K562 (cell line): ENCODE data around the gene UBAC2. TPM values are rescaled to one million over a fixed set of nuclear protein-coding genes. Genes with fewer than 3 reads are reported as not detected.

Experiments
- C11orf30 ChIP-seq: fragments of 450-650 bp; IDR thresholded peaks from 2 replicates; pipeline ENCODE4 v1.6.1; 2016; ENCODE audit warnings: low read depth, mild to moderate bottlenecking
- CEBPB ChIP-seq: fragments of 450-650 bp; IDR thresholded peaks from 2 replicates; pipeline ENCODE4 v1.6.1; 2016; ENCODE audit warnings: missing genetic modification characterization, missing compliant biosample characterization
- CEBPG ChIP-seq, 3 experiments: fragments of 200-800 bp in 1 of 3; sonication (Bioruptor generic) in 1 of 3; sonication (generic) in 1 of 3; formaldehyde crosslinking in 1 of 3; IDR thresholded peaks in 2 of 3; conservative IDR thresholded peaks in 1 of 3; 2 replicates each; pipeline versions ENCODE4 v1.6.1 to v1.8.0; 2016 to 2022; ENCODE audit warnings: missing compliant biosample characterization in 2 of 3, missing genetic modification characterization in 2 of 3, mild to moderate bottlenecking in 1 of 3, missing genetic modification reagents in 1 of 3
- ELF4 ChIP-seq: fragments of 450-650 bp; formaldehyde crosslinking; IDR thresholded peaks from 2 replicates; pipeline ENCODE4 v1.4.0; 2022; ENCODE audit warnings: missing genetic modification characterization
- EWSR1 ChIP-seq: fragments of 450-650 bp; IDR thresholded peaks from 2 replicates; pipeline ENCODE4 v1.6.1; 2018; ENCODE audit warnings: borderline replicate concordance, mild to moderate bottlenecking, low read depth, moderate library complexity; ENCODE audit not compliant: partially characterized antibody
- HDAC6 ChIP-seq: IDR thresholded peaks from 2 replicates; pipeline ENCODE4 v1.6.1; 2012; ENCODE audit warnings: low read depth, mild to moderate bottlenecking, control low read depth, inconsistent platforms, low read length, moderate library complexity
- KDM5B ChIP-seq: fragments of 200-600 bp; sonication (generic); IDR thresholded peaks from 2 replicates; pipeline ENCODE4 v1.6.1; 2012; ENCODE audit warnings: low read depth, mild to moderate bottlenecking, moderate library complexity, low read length, control low read depth, inconsistent platforms; ENCODE audit not compliant: insufficient replicate concordance
- MAFG ChIP-seq: fragments of 450-650 bp; conservative IDR thresholded peaks from 2 replicates; pipeline ENCODE4 v1.6.1; 2016; ENCODE audit warnings: missing genetic modification characterization, missing compliant biosample characterization
- NFIC ChIP-seq: fragments of 450-650 bp; IDR thresholded peaks from 2 replicates; pipeline ENCODE4 v1.6.1; 2017; ENCODE audit warnings: mild to moderate bottlenecking, inconsistent platforms
- POLR3A ChIP-seq: IDR thresholded peaks from 2 replicates; pipeline ENCODE4 v1.6.1; 2011; ENCODE audit warnings: borderline replicate concordance, mild to moderate bottlenecking, moderate library complexity; ENCODE audit not compliant: insufficient read length, insufficient read depth; ENCODE audit errors: extremely low read depth
- RBM22 ChIP-seq: fragments of 200-400 bp; formaldehyde crosslinking; IDR thresholded peaks from 2 replicates; pipeline ENCODE4 v1.6.1; 2018; ENCODE audit warnings: low read length, low read depth; ENCODE audit not compliant: poor library complexity, severe bottlenecking
- RFX1 ChIP-seq: fragments of 450-650 bp; IDR thresholded peaks from 2 replicates; pipeline ENCODE4 v1.6.1; 2016; ENCODE audit warnings: mild to moderate bottlenecking, moderate library complexity
- TAL1 ChIP-seq: fragments of 450-650 bp; IDR thresholded peaks from 2 replicates; pipeline ENCODE4 v1.6.1; 2016; ENCODE audit warnings: mild to moderate bottlenecking
- THAP7 ChIP-seq: fragments of 250-450 bp; sonication (Bioruptor Pico); IDR thresholded peaks from 2 replicates; pipeline ENCODE4 v1.5.0; 2021
- ZNF23 ChIP-seq: fragments of 250-450 bp; sonication (Bioruptor Pico); IDR thresholded peaks from 2 replicates; pipeline ENCODE4 v1.4.0; 2020; ENCODE audit warnings: mild to moderate bottlenecking
- ZNF583 ChIP-seq: fragments of 250-450 bp; sonication (Bioruptor Pico); IDR thresholded peaks from 2 replicates; pipeline ENCODE4 v1.4.0; 2020
- polyA plus RNA-seq, 8 experiments: library from polyadenylated mRNA; depleted of rRNA in 4 of 8; stranded (reverse) in 5 of 8; unstranded in 3 of 8; fragments of >200 nt; fragmentation: Nextera tagmentation in 2 of 8; fragmentation: Illumina TruSeq in 1 of 8; extraction: Ambion mirVana in 2 of 8; extraction: Trizol in 1 of 8; gene quantifications; 2 replicates each; pipeline versions ENCODE4 v1.2.1 to v1.2.3, GENCODE V29; 2011 to 2014; ENCODE audit warnings: inconsistent platforms in 1 of 8, missing spikeins in 1 of 8
- total RNA-seq, 7 experiments: library from RNA; depleted of rRNA in 6 of 7; stranded (reverse); fragments of >200 nt in 6 of 7; fragmentation: Illumina TruSeq in 2 of 7; extraction: Trizol in 2 of 7; gene quantifications; 2 replicates each; pipeline versions ENCODE4 v1.2.1 to v1.2.3, GENCODE V29; 2011 to 2021; ENCODE audit warnings: low replicate concordance in 1 of 7
- TF ChIP-seq, protein P1 (sequence below): fragments of 250-450 bp; sonication (Bioruptor Pico); IDR thresholded peaks from 2 replicates; pipeline ENCODE4 v1.5.0; 2022; ENCODE audit warnings: mild to moderate bottlenecking
- TF ChIP-seq, protein P2 (sequence below): fragments of 250-450 bp; sonication (Bioruptor Pico); IDR thresholded peaks from 2 replicates; pipeline ENCODE4 v1.8.0; 2022; ENCODE audit warnings: inconsistent platforms, mild to moderate bottlenecking, moderate library complexity, borderline replicate concordance
- TF ChIP-seq, protein P3 (sequence below): sonication (generic); formaldehyde crosslinking; IDR thresholded peaks from 2 replicates; pipeline ENCODE4 v1.8.0; 2022; ENCODE audit warnings: mild to moderate bottlenecking, missing genetic modification reagents, borderline replicate concordance

Gene UBAC2
- total and polyA plus RNA-seq, 9 of the 15 experiments (the other 6 are each of a cell fraction or from before 2014, with no cell fraction given), result 6.0 to 84.1 (median 32.3) TPM

GRCh38 chr13:99320693-99321481 is 120.2 kb downstream of the UBAC2 start (continued):
- TF ChIP-seq, protein P1, sequence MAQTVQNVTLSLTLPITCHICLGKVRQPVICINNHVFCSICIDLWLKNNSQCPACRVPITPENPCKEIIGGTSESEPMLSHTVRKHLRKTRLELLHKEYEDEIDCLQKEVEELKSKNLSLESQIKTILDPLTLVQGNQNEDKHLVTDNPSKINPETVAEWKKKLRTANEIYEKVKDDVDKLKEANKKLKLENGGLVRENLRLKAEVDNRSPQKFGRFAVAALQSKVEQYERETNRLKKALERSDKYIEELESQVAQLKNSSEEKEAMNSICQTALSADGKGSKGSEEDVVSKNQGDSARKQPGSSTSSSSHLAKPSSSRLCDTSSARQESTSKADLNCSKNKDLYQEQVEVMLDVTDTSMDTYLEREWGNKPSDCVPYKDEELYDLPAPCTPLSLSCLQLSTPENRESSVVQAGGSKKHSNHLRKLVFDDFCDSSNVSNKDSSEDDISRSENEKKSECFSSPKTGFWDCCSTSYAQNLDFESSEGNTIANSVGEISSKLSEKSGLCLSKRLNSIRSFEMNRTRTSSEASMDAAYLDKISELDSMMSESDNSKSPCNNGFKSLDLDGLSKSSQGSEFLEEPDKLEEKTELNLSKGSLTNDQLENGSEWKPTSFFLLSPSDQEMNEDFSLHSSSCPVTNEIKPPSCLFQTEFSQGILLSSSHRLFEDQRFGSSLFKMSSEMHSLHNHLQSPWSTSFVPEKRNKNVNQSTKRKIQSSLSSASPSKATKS (CRISPR knock-in tag), result no peak
- TF ChIP-seq CEBPG (CRISPR knock-in tag; IDR thresholded peaks at IDR 0.05) (no peak), CEBPG (tag; conservative IDR thresholded peaks at IDR 0.05 in 1 of 2, IDR thresholded peaks at IDR 0.05 in 1 of 2) (peak in 1 of 2 experiments; percentile 16; a peak in 2 of 4 replicates), ZNF583 (CRISPR knock-in tag) (no peak), NFIC (peak; percentile 96), C11orf30 (peak; percentile 17; the same call in 1 of the 2 replicates), EWSR1 (no peak), ZNF23 (CRISPR knock-in tag) (no peak), CEBPB (tag) (peak; percentile 39; the same call in 1 of the 2 replicates), ELF4 (CRISPR knock-in tag) (no peak), HDAC6 (no peak), RFX1 (peak; percentile 59), MAFG (no peak), POLR3A (no peak), TAL1 (no peak), THAP7 (CRISPR knock-in tag) (no peak), KDM5B (no peak), RBM22 (no peak)
- TF ChIP-seq, protein P2, sequence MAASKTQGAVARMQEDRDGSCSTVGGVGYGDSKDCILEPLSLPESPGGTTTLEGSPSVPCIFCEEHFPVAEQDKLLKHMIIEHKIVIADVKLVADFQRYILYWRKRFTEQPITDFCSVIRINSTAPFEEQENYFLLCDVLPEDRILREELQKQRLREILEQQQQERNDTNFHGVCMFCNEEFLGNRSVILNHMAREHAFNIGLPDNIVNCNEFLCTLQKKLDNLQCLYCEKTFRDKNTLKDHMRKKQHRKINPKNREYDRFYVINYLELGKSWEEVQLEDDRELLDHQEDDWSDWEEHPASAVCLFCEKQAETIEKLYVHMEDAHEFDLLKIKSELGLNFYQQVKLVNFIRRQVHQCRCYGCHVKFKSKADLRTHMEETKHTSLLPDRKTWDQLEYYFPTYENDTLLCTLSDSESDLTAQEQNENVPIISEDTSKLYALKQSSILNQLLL, result no peak
- TF ChIP-seq, protein P3, sequence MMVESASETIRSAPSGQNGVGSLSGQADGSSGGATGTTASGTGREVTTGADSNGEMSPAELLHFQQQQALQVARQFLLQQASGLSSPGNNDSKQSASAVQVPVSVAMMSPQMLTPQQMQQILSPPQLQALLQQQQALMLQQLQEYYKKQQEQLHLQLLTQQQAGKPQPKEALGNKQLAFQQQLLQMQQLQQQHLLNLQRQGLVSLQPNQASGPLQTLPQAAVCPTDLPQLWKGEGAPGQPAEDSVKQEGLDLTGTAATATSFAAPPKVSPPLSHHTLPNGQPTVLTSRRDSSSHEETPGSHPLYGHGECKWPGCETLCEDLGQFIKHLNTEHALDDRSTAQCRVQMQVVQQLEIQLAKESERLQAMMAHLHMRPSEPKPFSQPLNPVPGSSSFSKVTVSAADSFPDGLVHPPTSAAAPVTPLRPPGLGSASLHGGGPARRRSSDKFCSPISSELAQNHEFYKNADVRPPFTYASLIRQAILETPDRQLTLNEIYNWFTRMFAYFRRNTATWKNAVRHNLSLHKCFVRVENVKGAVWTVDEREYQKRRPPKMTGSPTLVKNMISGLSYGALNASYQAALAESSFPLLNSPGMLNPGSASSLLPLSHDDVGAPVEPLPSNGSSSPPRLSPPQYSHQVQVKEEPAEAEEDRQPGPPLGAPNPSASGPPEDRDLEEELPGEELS (CRISPR knock-in tag), result no peak
